Gastroesophageal sphincter (tissue), 3 donors: Measurements from ENCODE around the gene IMMP2L.

Experiments
- CTCF ChIP-seq, 4 experiments: fragments of 200-600 bp in 2 of 4; fragments of 450-650 bp in 2 of 4; sonication (generic) in 1 of 4; IDR thresholded peaks; one replicate each; pipeline ENCODE4 v1.5.1; 2017 to 2019; ENCODE audit warnings: antibody characterized with exemption in 4 of 4, mild to moderate bottlenecking in 2 of 4, moderate library complexity in 2 of 4
- EP300 ChIP-seq: sonication (generic); formaldehyde crosslinking; IDR thresholded peaks from one replicate; pipeline ENCODE4 v1.6.1; 2017; ENCODE audit warnings: antibody characterized with exemption, mild to moderate bottlenecking
- POLR2A ChIP-seq, 2 donors: fragments of 450-650 bp; IDR thresholded peaks; one replicate each; pipeline ENCODE4 v1.6.1; 2017; ENCODE audit warnings: antibody characterized with exemption in 2 of 2, mild to moderate bottlenecking in 2 of 2, moderate library complexity in 1 of 2
- POLR2AphosphoS5 ChIP-seq: sonication (generic); formaldehyde crosslinking; IDR thresholded peaks from one replicate; pipeline ENCODE4 v1.6.1; 2017; ENCODE audit warnings: antibody characterized with exemption

DNA sequence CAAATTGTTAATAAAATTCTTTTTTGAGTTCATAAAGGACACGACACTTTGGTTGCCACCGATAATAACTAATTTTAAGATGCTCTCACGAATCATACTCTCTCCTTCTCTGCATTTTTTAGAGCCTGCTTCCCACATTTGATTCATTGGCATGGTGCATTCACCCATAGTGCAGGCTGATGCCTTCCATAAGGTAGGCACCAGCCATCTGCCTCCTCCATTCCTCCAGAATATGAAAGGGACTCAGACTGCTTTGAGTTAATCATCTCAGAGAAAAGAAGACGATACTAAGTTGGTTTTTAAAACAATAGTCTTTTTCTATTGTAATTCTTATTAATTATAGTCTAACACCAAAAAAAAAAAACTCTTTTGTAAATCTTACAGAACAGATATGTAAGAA, 505.2 kb downstream of the IMMP2L start:
- no peak for TF ChIP-seq EP300
- no peak for TF ChIP-seq CTCF (IDR thresholded peaks at IDR 0.05)
- no peak for TF ChIP-seq POLR2AphosphoS5
- no peak for TF ChIP-seq POLR2A (IDR thresholded peaks at IDR 0.05)
